AG04449 (cell line): ENCODE measurements around the gene NDUFAF7.

Source experiments
- CTCF ChIA-PET: fragments of 350-600 bp; formaldehyde crosslinking; extraction: SDS; loops from one replicate; lab custom pipeline; 2021; ENCODE audit warnings: antibody characterized with exemption; lab: Yijun Ruan, JAX
- POLR2A ChIA-PET: fragments of 400-600, 350-600 bp; formaldehyde crosslinking; extraction: SDS; loops from one replicate; lab custom pipeline; 2020; ENCODE audit warnings: antibody characterized with exemption, inconsistent platforms; lab: Yijun Ruan, JAX
- DNase-seq: peaks from one replicate; pipeline ENCODE4 v3.0.0-alpha.2; 2010; ENCODE audit warnings: low read depth, low spot score
- H3K4me3 ChIP-seq: 2 replicates; pipeline ENCODE4 v1.5.1; 2011; ENCODE audit warnings: low read depth, mild to moderate bottlenecking, control low read depth, low read length
- TF ChIP-seq, protein P1 (sequence below): IDR thresholded peaks from one replicate; pipeline ENCODE4 v1.5.1; 2011; ENCODE audit warnings: mild to moderate bottlenecking, moderate library complexity, low read length, control low read depth, inconsistent platforms; ENCODE audit not compliant: insufficient read depth; ENCODE audit errors: missing control alignments

The NDUFAF7 gene

DNA sequence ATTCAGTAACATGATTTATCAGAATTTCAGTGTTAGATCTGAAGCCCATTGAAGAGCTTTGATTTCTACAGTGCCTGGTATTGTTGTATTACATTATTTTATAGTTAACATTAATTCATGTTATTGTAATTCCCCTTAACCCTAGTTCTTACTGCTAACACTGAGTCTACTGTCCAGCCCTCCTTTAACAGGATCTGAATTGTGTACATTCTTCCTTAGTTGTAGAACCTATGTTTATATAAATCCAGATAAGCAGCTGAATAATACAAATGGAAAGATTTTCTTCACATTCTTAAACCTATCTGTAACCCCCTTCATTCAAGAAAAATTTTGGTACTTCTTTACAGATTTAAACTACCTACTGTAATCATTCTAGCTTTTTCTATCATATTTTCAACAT, 14.7 kb downstream of the NDUFAF7 start:
- ChIA-PET CTCF (interaction anchor here (1.2 to 1.4 kb wide), 3 partner anchors 8 to 645 kb away, joined by 3 read pairs; no protein-coding TSS in a partner anchor), POLR2A (no interaction called here)
- TF ChIP-seq, protein P1, sequence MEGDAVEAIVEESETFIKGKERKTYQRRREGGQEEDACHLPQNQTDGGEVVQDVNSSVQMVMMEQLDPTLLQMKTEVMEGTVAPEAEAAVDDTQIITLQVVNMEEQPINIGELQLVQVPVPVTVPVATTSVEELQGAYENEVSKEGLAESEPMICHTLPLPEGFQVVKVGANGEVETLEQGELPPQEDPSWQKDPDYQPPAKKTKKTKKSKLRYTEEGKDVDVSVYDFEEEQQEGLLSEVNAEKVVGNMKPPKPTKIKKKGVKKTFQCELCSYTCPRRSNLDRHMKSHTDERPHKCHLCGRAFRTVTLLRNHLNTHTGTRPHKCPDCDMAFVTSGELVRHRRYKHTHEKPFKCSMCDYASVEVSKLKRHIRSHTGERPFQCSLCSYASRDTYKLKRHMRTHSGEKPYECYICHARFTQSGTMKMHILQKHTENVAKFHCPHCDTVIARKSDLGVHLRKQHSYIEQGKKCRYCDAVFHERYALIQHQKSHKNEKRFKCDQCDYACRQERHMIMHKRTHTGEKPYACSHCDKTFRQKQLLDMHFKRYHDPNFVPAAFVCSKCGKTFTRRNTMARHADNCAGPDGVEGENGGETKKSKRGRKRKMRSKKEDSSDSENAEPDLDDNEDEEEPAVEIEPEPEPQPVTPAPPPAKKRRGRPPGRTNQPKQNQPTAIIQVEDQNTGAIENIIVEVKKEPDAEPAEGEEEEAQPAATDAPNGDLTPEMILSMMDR = no peak
- no peak overlapping the region for H3K4me3 ChIP-seq
- DNase-seq = no peak

DNA sequence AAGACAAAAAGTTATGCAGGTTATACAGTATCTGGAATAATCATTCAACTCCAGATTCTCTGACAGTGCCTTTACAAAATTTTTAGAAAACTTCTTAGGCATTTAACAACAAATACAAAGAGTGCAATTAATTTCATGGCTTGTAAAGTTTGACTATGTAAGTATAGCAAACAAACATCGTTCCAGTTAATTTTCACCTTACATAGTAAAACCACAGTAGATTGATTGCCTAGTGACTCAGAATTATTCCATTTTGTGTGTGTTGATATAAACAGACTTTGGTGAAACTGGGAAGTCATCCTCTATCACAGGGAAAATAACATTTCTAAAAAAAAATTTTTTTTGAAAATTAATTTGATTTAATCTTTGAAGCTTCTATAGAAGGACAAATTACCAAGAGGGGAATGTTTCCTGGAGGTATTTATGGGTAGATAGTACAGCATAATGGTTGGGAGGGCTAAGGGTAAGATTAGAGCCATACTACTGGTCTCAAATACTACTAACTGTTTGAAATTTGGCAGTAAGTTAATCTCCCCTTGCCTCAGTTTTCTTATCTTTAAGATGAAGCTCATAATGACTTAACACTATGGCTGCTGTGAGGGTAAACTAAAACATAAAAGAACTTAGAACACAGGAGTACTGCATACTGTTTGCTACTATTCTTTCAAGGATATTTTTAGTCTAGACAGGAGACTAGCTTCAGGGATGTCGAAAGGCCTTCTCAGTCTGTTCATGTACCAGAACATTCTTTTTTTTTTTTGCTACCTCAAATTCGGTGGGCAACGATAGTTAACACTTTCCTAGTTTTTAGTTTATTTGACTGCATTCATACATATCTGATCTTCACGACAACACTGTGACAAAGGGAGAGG, 19.6 kb downstream of the NDUFAF7 start:
- ChIA-PET POLR2A (no interaction called here), CTCF (interaction anchor here (1.1 kb wide), 1 partner anchor 17 kb away, joined by 5 read pairs; no protein-coding TSS in a partner anchor)
- DNase-seq = no peak
- TF ChIP-seq, protein P1 = no peak
- H3K4me3 ChIP-seq = no peak overlapping the region

DNA sequence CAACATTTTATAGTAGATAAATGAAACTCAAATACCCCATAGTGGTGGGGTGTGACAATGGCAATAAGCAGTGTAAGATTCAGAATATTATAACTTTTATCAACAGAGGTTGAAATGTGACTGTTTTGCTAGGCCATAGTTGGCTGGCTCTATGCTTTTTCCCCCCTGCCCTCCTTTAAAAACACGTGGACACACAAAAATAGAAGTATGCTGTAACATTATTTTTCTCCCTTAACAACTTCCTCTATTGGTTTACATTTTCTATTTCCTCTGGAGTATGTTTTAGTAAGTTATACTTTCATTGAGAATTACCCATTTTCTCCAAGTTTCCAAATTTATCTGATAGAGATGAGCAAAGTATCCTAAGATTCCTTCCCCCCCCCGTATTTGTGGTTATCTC, 31.1 kb downstream of the NDUFAF7 start:
- TF ChIP-seq, protein P1 = no peak
- CTCF ChIA-PET = no interaction called here
- no peak for DNase-seq
- POLR2A ChIA-PET = no interaction called here
- no peak overlapping the region for H3K4me3 ChIP-seq

DNA sequence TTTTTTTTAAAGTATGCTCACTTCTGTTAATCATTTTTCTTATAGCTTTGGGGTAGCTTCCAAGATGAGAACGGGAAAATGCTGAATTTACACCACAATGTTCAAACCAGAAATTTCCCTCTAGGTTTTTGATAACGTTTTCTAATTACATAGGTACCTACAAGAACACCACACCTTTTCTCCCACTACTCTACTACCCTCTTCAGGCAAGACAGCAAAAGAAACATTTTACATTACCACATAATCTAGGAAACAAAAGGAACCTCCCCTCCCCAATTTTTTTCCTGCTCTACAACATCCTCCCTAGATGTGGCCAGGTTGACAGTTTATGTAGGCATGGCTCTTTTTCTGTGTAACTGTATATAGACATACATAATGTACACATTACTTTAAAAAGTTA, 32.4 kb downstream of the NDUFAF7 start:
- DNase-seq = no peak
- ChIA-PET POLR2A (no interaction called here), CTCF (no interaction called here)
- TF ChIP-seq, protein P1 = no peak
- no peak overlapping the region for H3K4me3 ChIP-seq

DNA sequence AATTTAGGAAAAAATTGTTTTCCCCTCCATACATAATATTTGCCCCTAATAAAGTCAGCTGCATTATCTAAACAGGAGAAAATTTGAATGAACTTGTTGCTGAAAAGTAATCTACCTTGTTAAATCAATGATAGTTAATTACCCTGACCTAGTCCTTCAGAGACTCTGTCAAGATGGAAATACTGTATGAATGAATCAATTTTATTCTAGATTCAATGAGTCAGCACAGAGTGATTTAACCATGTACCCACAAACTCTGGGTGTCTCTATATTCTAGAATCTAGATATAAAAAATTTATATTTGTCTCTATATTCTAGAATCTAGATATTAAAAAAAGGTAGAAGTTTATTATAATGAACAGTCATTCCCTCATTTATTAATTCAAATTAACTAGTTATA, 36.2 kb downstream of the NDUFAF7 start:
- ChIA-PET POLR2A (no interaction called here), CTCF (interaction anchor here (1.0 kb wide), 2 partner anchors 16 to 97 kb away, joined by 3 to 5 read pairs; no protein-coding TSS in a partner anchor)
- TF ChIP-seq, protein P1 = no peak
- DNase-seq = no peak
- H3K4me3 ChIP-seq = no peak overlapping the region

DNA sequence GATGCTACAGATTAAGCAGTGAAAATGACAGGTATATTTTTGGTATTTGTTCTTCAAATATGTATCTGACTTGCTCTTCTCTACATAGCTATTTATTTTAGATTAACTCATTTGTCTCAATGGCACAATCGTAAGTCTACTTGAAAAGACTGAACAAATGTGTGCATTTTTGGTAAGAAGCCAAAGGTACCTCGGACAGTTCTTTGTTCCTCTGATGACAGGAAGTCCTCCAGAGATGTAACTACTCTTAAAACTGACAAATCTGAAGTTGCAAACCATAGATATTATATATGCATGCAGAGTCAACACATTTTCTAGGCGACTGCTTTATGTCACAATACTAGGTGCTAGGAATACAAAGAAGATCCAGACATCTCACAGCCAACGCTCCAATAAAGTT, 36.7 kb downstream of the NDUFAF7 start:
- TF ChIP-seq, protein P1 = no peak
- CTCF ChIA-PET = interaction anchor here (1.0 kb wide), 2 partner anchors 17 to 97 kb away, joined by 3 to 5 read pairs; no protein-coding TSS in a partner anchor
- POLR2A ChIA-PET = no interaction called here
- no peak for DNase-seq
- no peak overlapping the region for H3K4me3 ChIP-seq
